HG02840 (cell line): ENCODE data around the gene PLCG2.
A peak's percentile ranks its signal among the peaks of the same experiment; 100 is the strongest.
"Not testable (repeated sequence)": the region's sequence is repeated elsewhere in the genome, so short reads cannot be mapped to it uniquely, and the experiment has no call there.

Source experiments
- ATAC-seq: cut with Tn5 transposase; IDR thresholded peaks from one replicate; pipeline ENCODE4 v1.9.1; 2021; ENCODE audit warnings: mild to moderate bottlenecking, moderate library complexity, moderate number of reproducible peaks; ENCODE audit not compliant: unreplicated experiment, low FRiP score

Gene PLCG2

GRCh38 chr16:81975637-81976036 lies 196.5 kb downstream of the PLCG2 start:
- ATAC-seq: no peak

DNA sequence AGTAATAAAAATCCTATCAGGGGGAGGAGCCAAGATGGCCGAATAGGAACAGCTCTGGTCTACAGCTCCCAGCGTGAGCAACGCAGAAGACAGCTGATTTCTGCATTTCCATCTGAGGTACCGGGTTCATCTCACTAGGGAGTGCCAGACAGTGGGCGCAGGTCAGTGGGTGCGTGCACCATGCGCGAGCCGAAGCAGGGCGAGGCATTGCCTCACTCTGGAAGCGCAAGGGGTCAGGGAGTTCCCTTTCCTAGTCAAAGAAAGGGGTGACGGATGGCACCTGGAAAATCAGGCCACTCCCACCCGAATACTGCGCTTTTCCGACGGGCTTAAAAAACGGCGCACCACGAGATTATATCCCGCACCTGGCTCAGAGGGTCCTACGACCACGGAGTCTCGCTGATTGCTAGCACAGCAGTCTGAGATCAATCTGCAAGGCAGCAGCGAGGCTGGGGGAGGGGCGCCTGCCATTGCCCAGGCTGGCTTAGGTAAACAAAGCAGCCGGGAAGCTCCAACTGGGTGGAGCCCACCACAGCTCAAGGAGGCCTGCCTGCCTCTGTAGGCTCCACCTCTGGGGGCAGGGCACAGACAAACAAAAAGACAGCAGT lies 198.3 kb downstream of the PLCG2 start:
- ATAC-seq: not testable (repeated sequence)

- ATAC-seq: no peak
Measured at GRCh38 chr16:81987121-81987520, 208.0 kb downstream of the PLCG2 start.

GRCh38 chr16:81987706-81988105 lies 208.6 kb downstream of the PLCG2 start:
- no peak for ATAC-seq

DNA sequence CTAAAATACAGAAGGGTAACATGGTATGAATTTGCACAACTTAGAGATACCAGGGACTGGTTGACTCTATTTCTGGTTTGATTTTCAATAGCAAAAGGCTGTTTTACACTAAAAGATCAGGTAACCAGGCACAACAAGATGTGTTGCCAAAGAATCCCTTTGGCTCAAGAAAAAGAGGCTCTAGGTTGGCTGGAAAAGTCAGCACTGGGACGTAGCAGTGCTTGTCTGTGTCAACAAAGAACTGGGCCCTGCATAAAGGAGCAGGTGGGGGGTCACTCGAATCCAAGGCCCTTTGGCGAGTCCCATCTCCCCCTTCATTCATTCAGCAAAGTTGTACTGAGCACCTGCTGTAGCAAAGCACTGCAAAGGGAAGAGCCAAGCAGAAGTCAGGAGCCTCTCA lies 213.8 kb downstream of the PLCG2 start:
- ATAC-seq: no peak

DNA sequence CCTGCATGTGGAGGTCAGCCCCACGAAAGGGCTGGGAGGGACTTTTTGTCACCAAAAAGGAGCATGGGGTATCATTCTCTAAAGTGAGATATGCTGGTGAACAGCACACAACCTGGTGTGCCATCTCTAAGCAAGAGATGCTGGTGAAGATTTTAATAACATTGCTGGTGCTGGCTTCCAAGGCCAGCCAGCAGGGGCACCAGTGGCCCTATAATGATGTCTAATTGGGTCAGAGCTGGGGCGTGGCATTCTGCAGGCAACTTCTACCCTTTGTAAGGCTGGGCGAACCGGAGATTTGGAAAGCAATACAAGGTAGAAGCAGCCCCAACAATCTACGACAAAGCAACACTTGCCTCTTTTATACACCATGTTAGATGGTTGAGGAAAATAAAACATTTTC lies 215.4 kb downstream of the PLCG2 start:
- ATAC-seq: no peak

DNA sequence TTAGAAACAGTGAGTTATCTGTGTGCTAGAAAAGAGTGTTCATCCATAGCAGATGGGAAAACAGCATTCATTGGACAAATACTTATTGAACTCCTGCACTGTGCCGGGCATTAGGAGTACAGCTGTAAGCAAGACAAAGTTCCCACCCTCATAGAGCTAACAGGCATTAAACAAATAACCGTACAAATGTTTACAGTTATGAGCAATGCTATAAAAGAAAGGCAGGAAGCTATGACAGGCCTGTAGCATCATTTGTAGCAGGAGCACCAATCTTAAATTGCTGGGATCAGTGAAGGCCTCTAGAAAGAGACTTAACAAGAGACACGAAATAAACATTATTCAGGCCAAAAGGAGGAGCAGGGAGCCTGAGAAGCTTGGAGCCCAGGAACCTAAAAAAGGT lies 216.6 kb downstream of the PLCG2 start:
- no peak for ATAC-seq

GRCh38 chr16:81996664-81997509 lies 217.8 kb downstream of the PLCG2 start:
- ATAC-seq: no peak

- ATAC-seq: no peak
Measured at GRCh38 chr16:81997738-81998137, 218.6 kb downstream of the PLCG2 start.

GRCh38 chr16:82002831-82003230 lies 223.7 kb downstream of the PLCG2 start:
- ATAC-seq: no peak

- ATAC-seq: no peak
Measured at GRCh38 chr16:82004601-82005000, 225.5 kb downstream of the PLCG2 start.

- ATAC-seq: no peak
Measured at GRCh38 chr16:82005027-82005830, 226.1 kb downstream of the PLCG2 start.

DNA sequence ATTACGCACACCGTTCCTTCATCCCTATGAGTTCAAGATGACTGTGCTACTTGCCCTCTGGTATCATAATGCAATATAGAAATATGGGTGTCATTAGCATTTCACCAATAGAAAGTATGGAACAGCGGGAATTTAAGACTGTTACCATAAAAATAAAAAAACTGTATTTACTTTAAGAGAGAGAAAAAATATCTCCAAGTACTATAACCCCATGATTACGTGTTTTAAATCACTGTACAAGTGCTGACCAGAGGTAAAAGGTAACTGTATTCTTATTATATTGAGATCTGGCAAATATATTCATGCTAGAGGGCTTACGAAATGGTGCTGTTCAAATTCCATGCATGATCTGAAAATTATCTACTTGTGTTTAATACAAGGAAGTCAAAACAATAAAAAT lies 226.9 kb downstream of the PLCG2 start:
- ATAC-seq: no peak

DNA sequence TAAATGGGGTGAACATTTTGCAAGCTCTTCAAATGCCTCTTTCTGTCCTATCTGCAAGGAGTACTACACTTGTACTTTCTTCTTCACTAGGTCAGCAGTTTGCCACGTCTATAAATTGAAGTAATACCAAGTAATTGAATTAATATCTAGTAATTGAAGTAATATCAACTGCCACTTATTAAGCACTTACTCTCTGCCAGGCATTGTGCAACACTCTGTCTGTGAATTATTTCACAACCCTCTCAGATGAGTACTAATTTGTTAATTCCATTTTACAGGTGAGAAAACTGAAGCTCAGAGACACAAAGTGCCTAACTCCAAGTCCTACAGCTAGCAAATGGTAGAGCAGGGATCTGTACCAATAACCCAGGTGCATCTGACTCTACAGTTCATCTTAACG lies 228.1 kb downstream of the PLCG2 start:
- no peak for ATAC-seq

DNA sequence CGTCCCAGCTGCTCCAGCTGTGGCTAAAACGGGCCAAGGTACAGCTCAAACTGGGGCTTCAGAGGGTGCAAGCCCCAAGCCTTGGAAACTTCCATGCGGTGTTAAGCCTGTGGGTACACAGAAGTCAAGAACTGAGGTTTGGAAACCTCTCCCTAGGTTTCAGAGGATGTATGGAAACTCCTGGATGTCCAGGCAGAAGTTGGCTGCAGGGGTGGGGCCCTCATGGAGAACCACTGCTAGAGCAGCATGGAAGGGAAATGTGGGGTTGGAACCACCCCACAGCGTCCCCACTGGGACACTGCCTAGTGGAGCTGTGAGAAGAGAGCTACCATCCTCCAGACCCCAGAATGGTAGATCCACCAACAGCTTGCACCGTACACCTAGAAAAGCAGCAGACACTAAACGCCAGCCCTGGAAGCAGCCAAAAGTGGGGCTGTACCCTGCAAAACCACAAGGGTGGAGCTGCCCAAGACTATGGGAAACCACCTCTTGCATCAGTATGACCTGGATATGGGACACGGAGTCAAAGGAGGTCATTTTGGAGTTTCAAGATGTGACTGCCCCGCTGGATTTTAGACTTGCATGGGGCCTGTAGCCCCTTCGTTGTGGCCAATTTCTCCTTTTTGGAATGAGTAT lies 230.0 kb downstream of the PLCG2 start:
- ATAC-seq: no peak

DNA sequence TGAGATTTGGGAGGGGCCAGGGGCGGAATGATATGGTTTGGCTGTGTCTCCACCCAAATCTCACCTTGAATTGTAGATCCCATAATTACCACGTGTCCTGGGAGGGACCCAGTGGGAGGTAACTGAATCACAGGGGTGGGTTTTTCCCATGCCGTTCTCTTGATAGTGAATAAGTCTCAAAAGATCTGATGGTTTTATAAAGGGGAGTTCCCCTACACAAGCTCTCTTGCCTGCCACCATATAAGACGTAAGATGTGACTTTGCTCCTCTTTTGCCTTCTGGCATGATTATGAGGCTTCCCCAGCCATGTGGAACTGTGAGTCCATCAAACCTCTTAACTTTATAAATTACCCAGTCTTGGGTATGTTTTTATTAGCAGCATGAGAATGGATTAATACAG lies 230.7 kb downstream of the PLCG2 start:
- not testable (repeated sequence) for ATAC-seq

DNA sequence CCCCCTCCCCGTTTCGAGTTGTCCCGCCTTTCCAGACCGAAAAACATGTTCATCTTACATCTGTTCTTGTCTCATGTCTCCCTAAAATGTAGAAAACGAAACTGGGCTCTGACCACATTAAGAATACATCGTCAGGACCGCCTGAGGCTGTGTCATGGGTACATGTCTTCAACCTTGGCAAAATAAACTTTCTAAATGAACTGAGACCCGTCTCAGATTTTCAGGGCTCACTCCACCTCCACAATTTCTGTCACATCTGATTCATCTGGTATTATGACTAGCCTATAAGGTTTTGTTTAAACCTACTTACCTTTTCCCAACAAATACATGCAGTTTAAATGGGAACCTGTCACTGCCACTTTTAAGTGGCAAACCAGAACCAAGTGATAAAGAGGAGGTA lies 231.6 kb downstream of the PLCG2 start:
- ATAC-seq: no peak

DNA sequence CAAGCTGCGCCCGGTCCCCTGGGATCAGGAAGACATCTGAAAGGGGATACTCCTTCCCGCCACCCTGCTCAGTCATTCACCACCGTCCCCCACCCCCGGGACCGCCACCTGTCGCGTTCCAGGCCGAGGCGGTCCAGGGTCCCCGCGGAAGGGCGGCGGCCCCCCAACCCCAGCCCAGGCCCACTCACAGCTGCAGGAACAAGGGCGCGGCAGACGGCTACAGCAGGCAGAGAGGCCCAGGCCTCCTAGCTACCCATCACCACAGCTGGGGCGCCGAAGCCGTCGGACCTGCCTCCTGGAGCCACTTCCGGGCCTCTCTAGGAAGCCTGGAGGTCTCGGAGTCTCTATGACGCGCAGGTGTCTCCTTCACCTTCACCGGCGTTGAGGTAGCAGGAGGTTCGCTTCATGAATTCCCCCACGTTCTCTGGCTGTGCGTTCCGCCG lies 232.1 kb downstream of the PLCG2 start, which contains the start of gene SDR42E1:
Gene SDR42E1 (minus strand): TSS at position 272 of the 443 bp plus-strand sequence. CDS start 10,612 bp downstream, outside the sequence.
- ATAC-seq: peak; percentile 95
